HFFc6 (cell line): ENCODE measurements around the gene CNTN5. TPM values are rescaled to one million over a fixed set of nuclear protein-coding genes. Genes with fewer than 3 reads are reported as not detected.

Source experiments
- DNase-seq: peaks from one replicate; pipeline ENCODE4 v3.0.0-alpha.2; 2018
- H3K27ac Mint-ChIP-seq: 2 replicates; pipeline ENCODE4 v1.8.0; 2020; ENCODE audit warnings: mild to moderate bottlenecking, mixed read lengths
- H3K27me3 Mint-ChIP-seq: 2 replicates; pipeline ENCODE4 v1.8.0; 2021; ENCODE audit warnings: mild to moderate bottlenecking, moderate library complexity, mixed read lengths; ENCODE audit not compliant: insufficient read depth
- H3K36me3 Mint-ChIP-seq: 2 replicates; pipeline ENCODE4 v1.8.0; 2021; ENCODE audit warnings: low read depth, mixed read lengths
- H3K4me1 Mint-ChIP-seq: 2 replicates; pipeline ENCODE4 v1.8.0; 2020; ENCODE audit warnings: low read depth, mixed read lengths
- H3K4me3 Mint-ChIP-seq: 2 replicates; pipeline ENCODE4 v1.8.0; 2020; ENCODE audit warnings: mild to moderate bottlenecking, moderate library complexity, mixed read lengths
- H3K9me3 Mint-ChIP-seq: 2 replicates; pipeline ENCODE4 v1.8.0; 2020; ENCODE audit warnings: mild to moderate bottlenecking, mixed read lengths
- total RNA-seq, 6 experiments: library from RNA; stranded (reverse); fragmentation: NEBNext Ultra II Directional; extraction: Animal tissue kit (Norgen Biotek cat#: 25700); gene quantifications; 2 replicates in 1 of 6; 3 replicates in 5 of 6; pipeline ENCODE4 v1.2.3, GENCODE V29; 2021
- TF ChIP-seq, protein P1 (sequence below): fragments of 200-600 bp; sonication (generic); IDR thresholded peaks from 2 replicates; pipeline ENCODE4 v1.5.0; 2021; ENCODE audit warnings: antibody characterized with exemption, mild to moderate bottlenecking

CNTN5 gene
- total RNA-seq, 6 experiments from 2014 or later = not detected

DNA sequence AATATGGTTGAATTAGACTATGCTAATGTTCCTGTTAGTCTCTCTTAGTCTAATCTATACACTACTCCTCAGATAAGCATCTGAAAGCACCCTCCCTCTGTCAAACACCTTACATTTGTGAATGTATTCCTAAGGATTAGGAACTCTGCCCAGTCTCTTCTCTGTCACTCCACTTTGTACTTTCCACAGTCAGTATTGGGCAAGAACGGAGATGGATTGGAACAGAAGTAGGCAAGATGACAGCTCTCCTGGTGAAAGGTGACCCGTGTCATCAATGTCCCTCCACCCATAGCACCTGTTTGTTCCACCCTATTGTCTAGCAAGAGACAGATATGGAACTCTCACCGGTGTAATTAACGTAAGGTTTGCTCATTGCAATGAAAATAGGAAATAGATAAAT lies 613.8 kb downstream of the CNTN5 start:
- no peaks in the 10 kb centered on the region for H3K36me3 Mint-ChIP-seq
- no peak overlapping the region for H3K27ac Mint-ChIP-seq
- no peak for DNase-seq
- H3K4me3 Mint-ChIP-seq = no peak overlapping the region
- peaks cover 37% of the 10 kb centered on the region for H3K9me3 Mint-ChIP-seq
- TF ChIP-seq, protein P1, sequence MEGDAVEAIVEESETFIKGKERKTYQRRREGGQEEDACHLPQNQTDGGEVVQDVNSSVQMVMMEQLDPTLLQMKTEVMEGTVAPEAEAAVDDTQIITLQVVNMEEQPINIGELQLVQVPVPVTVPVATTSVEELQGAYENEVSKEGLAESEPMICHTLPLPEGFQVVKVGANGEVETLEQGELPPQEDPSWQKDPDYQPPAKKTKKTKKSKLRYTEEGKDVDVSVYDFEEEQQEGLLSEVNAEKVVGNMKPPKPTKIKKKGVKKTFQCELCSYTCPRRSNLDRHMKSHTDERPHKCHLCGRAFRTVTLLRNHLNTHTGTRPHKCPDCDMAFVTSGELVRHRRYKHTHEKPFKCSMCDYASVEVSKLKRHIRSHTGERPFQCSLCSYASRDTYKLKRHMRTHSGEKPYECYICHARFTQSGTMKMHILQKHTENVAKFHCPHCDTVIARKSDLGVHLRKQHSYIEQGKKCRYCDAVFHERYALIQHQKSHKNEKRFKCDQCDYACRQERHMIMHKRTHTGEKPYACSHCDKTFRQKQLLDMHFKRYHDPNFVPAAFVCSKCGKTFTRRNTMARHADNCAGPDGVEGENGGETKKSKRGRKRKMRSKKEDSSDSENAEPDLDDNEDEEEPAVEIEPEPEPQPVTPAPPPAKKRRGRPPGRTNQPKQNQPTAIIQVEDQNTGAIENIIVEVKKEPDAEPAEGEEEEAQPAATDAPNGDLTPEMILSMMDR = no peak
- no peaks in the 10 kb centered on the region for H3K27me3 Mint-ChIP-seq
- no peaks in the 10 kb centered on the region for H3K4me1 Mint-ChIP-seq

DNA sequence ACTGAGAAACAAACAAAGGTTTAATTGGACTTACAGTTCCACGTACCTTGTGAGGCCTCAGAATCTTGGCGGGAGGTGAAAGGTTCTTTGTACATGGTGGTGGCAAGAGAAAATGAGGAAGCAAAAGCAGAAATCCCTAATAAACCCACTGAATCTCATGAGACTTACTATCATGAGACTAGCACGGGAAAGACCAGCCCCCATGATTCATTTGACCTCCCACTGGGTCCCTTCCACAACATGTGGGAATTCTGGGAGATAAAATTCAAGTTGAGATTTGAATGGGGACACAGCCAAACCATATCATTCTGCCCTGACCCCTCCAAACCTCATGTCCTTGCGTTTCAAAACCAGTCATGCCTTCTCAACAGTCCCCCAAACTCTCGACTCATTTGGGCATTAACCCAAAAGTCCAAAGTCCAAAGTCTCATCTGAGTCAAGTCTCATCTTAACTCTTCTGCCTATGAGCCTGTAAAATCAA lies 617.4 kb downstream of the CNTN5 start:
- DNase-seq = no peak
- peaks cover 5% of the 10 kb centered on the region; the same call in 1 of the 2 replicates for H3K36me3 Mint-ChIP-seq
- TF ChIP-seq, protein P1 = no peak
- H3K27ac Mint-ChIP-seq = no peak overlapping the region
- H3K27me3 Mint-ChIP-seq = no peaks in the 10 kb centered on the region
- H3K4me1 Mint-ChIP-seq = no peaks in the 10 kb centered on the region
- peaks cover 48% of the 10 kb centered on the region for H3K9me3 Mint-ChIP-seq
- H3K4me3 Mint-ChIP-seq = no peak overlapping the region

GRCh38 chr11:99640671-99641070 lies 619.9 kb downstream of the CNTN5 start:
- Mint-ChIP-seq H3K27me3 (no peaks in the 10 kb centered on the region), H3K27ac (no peak overlapping the region), H3K4me3 (no peak overlapping the region)

DNA sequence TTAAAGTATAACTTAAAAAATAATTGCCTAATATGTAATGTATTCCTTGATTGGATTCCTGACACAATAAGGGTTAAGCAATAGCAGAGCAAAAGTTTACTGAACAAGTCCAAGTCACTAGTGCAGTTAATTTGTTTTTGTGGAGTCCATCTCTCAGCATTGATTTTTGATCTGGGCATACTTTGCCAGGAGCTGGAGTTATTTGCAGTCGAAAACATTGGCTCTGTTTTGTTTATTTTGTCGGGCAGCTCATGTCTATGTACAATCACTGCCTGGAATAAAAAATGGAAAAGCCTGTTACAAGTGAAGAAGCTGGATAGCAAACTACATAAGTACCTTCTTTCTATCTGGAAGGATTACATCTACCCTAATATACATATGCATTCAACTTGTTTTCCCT lies 625.2 kb downstream of the CNTN5 start:
- TF ChIP-seq, protein P1 = no peak
- Mint-ChIP-seq H3K9me3 (peaks cover 14% of the 10 kb centered on the region), H3K36me3 (no peaks in the 10 kb centered on the region), H3K4me1 (no peaks in the 10 kb centered on the region), H3K27ac (no peak overlapping the region), H3K27me3 (no peaks in the 10 kb centered on the region), H3K4me3 (no peak overlapping the region)
- no peak for DNase-seq

More at GRCh38 chr11:99640671-99641070, 619.9 kb downstream of the CNTN5 start:
- H3K4me1 Mint-ChIP-seq = no peaks in the 10 kb centered on the region
- TF ChIP-seq, protein P1 = no peak
- DNase-seq = no peak
- H3K36me3 Mint-ChIP-seq = peaks cover 5% of the 10 kb centered on the region; the same call in 1 of the 2 replicates
- peaks cover 36% of the 10 kb centered on the region for H3K9me3 Mint-ChIP-seq

DNA sequence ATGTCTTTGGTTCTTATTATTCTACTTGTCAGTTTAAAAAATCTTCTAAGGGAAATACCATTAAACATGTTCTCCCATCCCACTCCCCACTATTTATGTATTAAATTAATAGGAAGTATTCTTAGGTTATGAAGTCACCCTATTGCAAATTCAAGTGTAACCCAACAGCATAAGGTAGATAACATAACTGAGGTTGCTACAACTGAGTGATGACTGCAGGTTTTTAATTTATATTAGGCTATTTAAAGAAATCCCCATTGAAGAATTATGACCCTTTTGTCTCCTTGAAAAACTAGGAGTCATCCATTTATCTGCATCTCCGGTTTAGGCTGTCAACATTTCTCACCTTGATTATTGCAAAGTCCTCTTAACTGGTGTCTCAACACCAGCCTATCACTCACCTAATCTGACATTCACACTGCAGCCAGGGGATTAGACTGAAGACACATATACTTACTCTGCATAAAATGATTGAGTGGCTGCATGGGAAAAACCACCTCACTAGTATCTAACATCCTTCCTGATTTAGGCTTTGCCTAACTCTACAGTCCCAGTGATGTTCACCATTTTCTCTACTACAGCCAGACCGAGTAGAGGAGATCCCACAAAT lies 649.4 kb downstream of the CNTN5 start:
- peaks cover 58% of the 10 kb centered on the region for H3K9me3 Mint-ChIP-seq
- H3K27ac Mint-ChIP-seq = no peak overlapping the region
- TF ChIP-seq, protein P1 = no peak
- H3K36me3 Mint-ChIP-seq = no peaks in the 10 kb centered on the region
- no peaks in the 10 kb centered on the region for H3K4me1 Mint-ChIP-seq
- no peak for DNase-seq
- no peaks in the 10 kb centered on the region; the same call in 1 of the 2 replicates for H3K27me3 Mint-ChIP-seq
- no peak overlapping the region for H3K4me3 Mint-ChIP-seq
